Regular cardiac myocyte (primary cell): ENCODE data around the gene MITD1. TPM values are rescaled to one million over a fixed set of nuclear protein-coding genes. Genes with fewer than 3 reads are reported as not detected.

Experiments
- total RNA-seq: library from RNA; depleted of rRNA; stranded (reverse); fragments of >200 nt; gene quantifications from 2 replicates; pipeline ENCODE4 v1.2.3, GENCODE V29; 2014

Gene MITD1
- 18.8 and 19.4 TPM in 2 replicates for total RNA-seq

DNA sequence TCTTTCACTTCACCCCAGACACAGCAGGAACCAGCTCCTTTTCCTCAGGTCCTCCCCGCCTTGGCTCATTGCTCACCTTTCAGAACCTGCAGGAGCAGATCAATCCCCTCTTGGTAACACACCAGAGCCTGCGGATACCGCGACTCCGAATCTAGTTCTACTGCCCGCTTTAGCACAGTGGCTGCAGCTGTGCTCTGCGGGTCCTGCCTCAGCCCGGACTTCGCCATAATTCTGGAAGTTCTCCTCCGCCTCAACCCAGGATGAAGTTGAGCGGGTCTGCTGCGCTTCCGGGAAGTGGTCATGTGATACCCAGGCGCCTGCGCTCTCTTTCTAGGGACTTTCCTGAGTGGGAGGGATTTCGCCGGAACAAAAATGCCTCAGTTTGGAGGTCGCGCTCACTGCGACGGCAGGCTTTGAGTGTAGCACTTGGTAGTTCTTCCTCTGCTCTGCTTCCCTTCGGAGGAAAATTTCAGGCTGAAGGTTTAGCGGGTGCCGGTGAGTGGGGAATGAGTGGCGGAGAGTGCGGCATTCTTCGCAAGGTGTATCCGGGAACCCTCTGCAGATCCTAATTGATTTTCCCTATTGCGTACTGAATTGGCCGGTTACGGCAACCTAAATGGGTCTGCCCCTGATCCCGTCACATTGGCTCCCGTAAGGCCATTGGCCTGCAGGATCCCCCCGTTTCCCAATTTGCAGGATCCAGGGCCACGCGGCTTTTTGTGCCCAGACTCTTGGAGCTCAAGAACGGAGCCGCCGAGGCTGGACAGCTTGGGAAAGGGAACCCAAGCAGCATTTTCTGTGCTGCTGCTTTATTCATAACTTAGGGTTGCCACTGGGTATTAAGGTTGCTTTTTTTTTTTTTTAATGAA is at the start of gene MITD1, which contains the start of gene MRPL30:
Gene MITD1, minus strand, starts transcription at position 304 of the 869 bp plus-strand sequence. Its CDS starts 77 bp downstream, at position 227.
Gene MRPL30, plus strand, starts transcription at position 430 of the 869 bp plus-strand sequence. CDS start 5,020 bp downstream, outside the sequence.

DNA sequence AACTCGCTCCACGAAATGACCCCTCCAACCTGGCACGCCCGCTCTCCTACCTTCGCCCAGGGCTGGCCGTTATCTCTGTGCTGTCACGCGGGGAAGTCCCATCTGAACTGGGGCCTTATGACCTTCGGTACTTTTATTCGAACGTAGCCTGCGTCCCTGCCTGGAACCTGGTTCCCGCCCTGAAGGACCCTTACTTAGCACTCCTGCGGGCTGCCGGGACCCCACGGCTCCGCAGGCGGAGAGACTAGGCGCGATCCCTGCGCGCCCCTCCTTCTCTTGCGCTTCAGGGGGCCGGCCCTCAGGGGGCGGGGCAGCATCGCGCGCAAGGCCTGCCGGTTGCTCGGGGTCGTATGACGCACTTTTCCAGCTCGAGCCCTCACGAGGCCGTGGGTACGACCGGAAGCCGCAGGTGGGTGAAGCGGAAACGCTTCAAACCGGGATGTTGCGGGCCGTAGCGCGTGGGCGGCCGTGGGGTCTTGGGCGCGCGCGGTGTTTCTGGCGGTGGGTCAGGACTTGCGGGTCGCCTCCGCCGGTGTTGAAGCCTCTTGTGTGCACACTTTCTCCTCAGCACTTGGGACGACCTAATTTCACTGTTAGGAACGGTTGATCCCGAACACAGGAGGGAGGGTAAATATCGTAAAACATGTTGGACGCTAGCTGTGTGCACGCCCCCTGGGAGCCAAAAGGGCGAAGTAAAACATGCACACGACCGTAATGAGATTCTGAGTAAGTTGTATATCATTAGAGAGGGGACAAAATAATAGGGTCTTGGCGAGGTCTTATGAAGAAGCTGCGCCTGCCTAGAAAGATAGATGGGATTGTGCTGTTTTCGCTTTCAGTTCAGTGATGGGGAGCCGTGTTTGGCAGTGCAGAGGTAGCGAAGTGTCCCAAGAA is 26.0 kb downstream of the MITD1 start, which contains the start of the genes LIPT1 and TSGA10:
Gene LIPT1, plus strand, starts transcription at position 325 of the 894 bp plus-strand sequence. CDS start 6,991 bp downstream, outside the sequence.
Gene TSGA10, minus strand, starts transcription at position 300 of the 894 bp plus-strand sequence. CDS start 45,503 bp downstream, outside the sequence.

DNA sequence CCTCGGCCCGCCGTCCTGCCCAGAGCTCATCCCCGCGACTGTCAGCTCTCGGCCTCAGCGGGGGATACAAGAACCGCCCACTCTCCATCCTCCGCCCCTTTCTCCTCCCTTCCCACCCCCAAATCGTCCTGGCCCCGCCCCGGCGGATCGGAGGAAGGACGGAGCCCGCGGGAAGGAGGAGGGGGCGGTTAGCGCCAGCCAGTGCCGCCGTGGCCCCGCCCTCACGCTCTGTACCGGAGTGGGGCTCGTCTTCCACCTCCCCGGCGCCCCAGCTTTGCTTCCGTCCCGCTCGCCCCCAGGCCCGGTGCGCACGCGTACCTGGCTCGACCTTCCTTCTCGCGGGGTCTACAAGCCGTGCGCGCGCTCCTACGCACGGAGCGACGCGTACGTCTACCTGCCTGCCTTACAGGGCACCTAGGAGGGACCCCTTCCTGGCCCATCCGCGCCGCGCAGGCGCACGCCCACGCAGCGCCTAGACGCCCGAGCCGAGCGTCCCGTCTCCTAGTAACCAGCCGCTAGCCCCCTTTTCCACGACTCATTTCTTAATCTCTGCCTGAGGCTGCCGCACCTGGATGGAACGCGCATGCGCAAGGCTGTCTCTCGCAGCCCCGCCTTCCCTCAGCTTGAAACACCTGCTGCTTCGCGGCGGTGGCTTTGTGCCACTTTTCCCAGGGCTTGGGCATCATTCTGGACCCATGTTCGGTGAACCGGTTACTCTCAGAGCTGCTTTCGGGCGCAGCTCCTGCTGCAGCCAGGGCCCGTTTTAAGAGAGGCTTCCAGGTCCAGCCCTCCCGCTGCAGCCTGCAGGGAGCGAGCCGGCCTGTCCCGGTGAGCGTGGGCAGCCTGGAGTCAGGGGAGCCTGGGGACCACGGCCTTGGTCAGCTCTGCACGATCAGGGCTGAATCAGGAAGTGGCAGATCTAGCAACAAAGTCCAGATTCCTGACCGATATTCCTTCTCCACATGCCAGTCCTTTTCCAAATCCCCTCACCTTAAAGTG is 39.4 kb downstream of the MITD1 start, which contains the start of gene C2orf15:
Gene C2orf15, plus strand, starts transcription at position 598 of the 999 bp plus-strand sequence. CDS start 8,852 bp downstream, outside the sequence.

Other genes starting within 250 kb of the MITD1 start
- under 0.01 TPM in 1 of 2 replicates, not detected in the other for gene CRACDL, start 244.8 kb downstream of the MITD1 start, total RNA-seq
- 0.19 and 0.28 TPM in 2 replicates for gene C2orf15, start 39.4 kb downstream of the MITD1 start, total RNA-seq
- gene TSGA10, start 26.1 kb downstream of the MITD1 start, total RNA-seq, result 0.96 and 5.1 TPM in 2 replicates
- 5.4 and 7.9 TPM in 2 replicates for gene LIPT1, start 26.1 kb downstream of the MITD1 start, total RNA-seq
- 32.4 TPM in 2 replicates for gene MRPL30, start 126 bp upstream of the MITD1 start, total RNA-seq
- not detected in 2 replicates for gene LYG2, start 74.6 kb upstream of the MITD1 start, total RNA-seq
- gene LYG1, start 120.1 kb upstream of the MITD1 start, total RNA-seq, result 0.19 and 0.85 TPM in 2 replicates
- gene TXNDC9, start 155.3 kb upstream of the MITD1 start, total RNA-seq, result 62.0 and 89.9 TPM in 2 replicates
- 22.4 and 25.7 TPM in 2 replicates for gene EIF5B, start 156.3 kb upstream of the MITD1 start, total RNA-seq